IPS-18a (cell line): ENCODE results near the gene MMP12.

Experiments
- H3K27ac ChIP-seq: one replicate; pipeline ENCODE4 v1.5.1; 2013; ENCODE audit warnings: low read length
- H3K27me3 ChIP-seq: one replicate; pipeline ENCODE4 v1.6.1; 2013; ENCODE audit warnings: mild to moderate bottlenecking, low read length; ENCODE audit not compliant: control insufficient read depth, insufficient read depth
- H3K36me3 ChIP-seq: one replicate; pipeline ENCODE4 v1.6.1; 2013; ENCODE audit warnings: low read depth, low read length; ENCODE audit not compliant: control insufficient read depth
- H3K4me1 ChIP-seq: one replicate; pipeline ENCODE4 v1.6.1; 2013; ENCODE audit warnings: low read depth, low read length; ENCODE audit not compliant: control insufficient read depth
- H3K4me3 ChIP-seq: one replicate; pipeline ENCODE4 v1.5.1; 2013; ENCODE audit warnings: low read length
- H3K9ac ChIP-seq: one replicate; pipeline ENCODE4 v1.6.1; 2013; ENCODE audit warnings: mild to moderate bottlenecking, low read length, moderate library complexity
- H3K9me3 ChIP-seq: one replicate; pipeline ENCODE4 v1.6.1; 2013; ENCODE audit warnings: low read depth, low read length; ENCODE audit not compliant: control insufficient read depth

The MMP12 gene

GRCh38 chr11:102846292-102846691 is 28.5 kb downstream of the MMP12 start:
- H3K27ac ChIP-seq, result no peak overlapping the region
- no peak overlapping the region for H3K4me3 ChIP-seq
- H3K27me3 ChIP-seq, result no peaks in the 10 kb centered on the region
- H3K9ac ChIP-seq, result no peak overlapping the region
- no peaks in the 10 kb centered on the region for H3K9me3 ChIP-seq
- H3K4me1 ChIP-seq, result no peaks in the 10 kb centered on the region
- no peaks in the 10 kb centered on the region for H3K36me3 ChIP-seq

GRCh38 chr11:102843489-102843888 is 31.3 kb downstream of the MMP12 start, which contains the start of gene MMP3:
Gene MMP3, minus strand, starts transcription at chr11:102843609. Its CDS starts 63 bp downstream, at chr11:102843546.
- Histone ChIP-seq H3K9ac (no peak within 1 kb of the TSS), H3K27ac (no peak within 1 kb of the TSS), H3K9me3 (no peaks in the 10 kb centered on the region), H3K36me3 (no peaks in the 10 kb centered on the region), H3K27me3 (no peaks in the 10 kb centered on the region), H3K4me1 (no peaks in the 10 kb centered on the region), H3K4me3 (no peak within 1 kb of the TSS)

DNA sequence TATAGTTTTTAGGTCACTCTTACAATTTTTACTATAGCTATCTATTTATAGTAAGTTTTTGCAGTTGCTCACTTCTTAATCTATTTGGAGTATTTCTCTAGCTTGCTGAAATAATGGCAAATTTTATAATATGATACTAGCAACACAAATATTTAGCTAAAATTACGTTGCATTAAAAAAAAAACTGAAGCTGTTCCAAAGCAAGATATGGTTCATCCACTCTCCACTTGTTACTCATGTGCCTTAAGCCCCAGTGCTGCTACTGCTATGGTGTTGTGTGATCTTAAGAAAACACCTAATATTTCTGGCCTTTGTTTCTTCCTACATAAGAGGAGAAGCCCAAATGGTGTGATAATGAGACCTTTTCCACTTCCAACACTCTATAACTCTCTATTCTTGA is 31.9 kb downstream of the MMP12 start:
- no peak overlapping the region for H3K9ac ChIP-seq
- no peaks in the 10 kb centered on the region for H3K9me3 ChIP-seq
- H3K4me1 ChIP-seq, result no peaks in the 10 kb centered on the region
- no peaks in the 10 kb centered on the region for H3K36me3 ChIP-seq
- no peak overlapping the region for H3K4me3 ChIP-seq
- H3K27me3 ChIP-seq, result no peaks in the 10 kb centered on the region
- H3K27ac ChIP-seq, result no peak overlapping the region

GRCh38 chr11:102840018-102840417 is 34.8 kb downstream of the MMP12 start:
- no peak overlapping the region for H3K4me3 ChIP-seq
- H3K27ac ChIP-seq, result no peak overlapping the region
- no peaks in the 10 kb centered on the region for H3K27me3 ChIP-seq
- no peaks in the 10 kb centered on the region for H3K9me3 ChIP-seq
- H3K4me1 ChIP-seq, result peaks cover 20% of the 10 kb centered on the region
- no peak overlapping the region for H3K9ac ChIP-seq
- H3K36me3 ChIP-seq, result no peaks in the 10 kb centered on the region

GRCh38 chr11:102837646-102838045 is 37.1 kb downstream of the MMP12 start:
- H3K9ac ChIP-seq, result no peak overlapping the region
- peaks cover 20% of the 10 kb centered on the region for H3K4me1 ChIP-seq
- no peak overlapping the region for H3K27ac ChIP-seq
- no peaks in the 10 kb centered on the region for H3K27me3 ChIP-seq
- H3K4me3 ChIP-seq, result no peak overlapping the region
- H3K36me3 ChIP-seq, result no peaks in the 10 kb centered on the region
- H3K9me3 ChIP-seq, result no peaks in the 10 kb centered on the region

DNA sequence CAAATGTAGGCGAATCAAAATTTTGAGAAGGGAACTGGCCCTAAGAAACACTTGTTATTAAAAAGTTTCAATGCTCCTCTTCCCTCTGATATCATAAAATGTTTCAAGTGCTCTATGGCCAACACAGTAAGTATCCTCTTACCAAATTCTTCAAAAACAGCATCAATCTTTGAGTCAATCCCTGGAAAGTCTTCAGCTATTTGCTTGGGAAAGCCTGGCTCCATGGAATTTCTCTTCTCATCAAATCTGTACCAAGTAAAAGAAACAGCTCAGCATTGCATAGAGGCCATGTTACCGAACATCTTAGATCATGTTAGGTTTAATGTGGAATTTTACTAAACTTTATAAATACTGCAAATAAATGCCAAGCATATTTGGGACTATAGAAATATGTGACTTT is 37.6 kb downstream of the MMP12 start:
- H3K4me3 ChIP-seq, result no peak overlapping the region
- no peak overlapping the region for H3K27ac ChIP-seq
- H3K27me3 ChIP-seq, result no peaks in the 10 kb centered on the region
- no peak overlapping the region for H3K9ac ChIP-seq
- H3K9me3 ChIP-seq, result no peaks in the 10 kb centered on the region
- H3K36me3 ChIP-seq, result no peaks in the 10 kb centered on the region
- peaks cover 20% of the 10 kb centered on the region for H3K4me1 ChIP-seq

DNA sequence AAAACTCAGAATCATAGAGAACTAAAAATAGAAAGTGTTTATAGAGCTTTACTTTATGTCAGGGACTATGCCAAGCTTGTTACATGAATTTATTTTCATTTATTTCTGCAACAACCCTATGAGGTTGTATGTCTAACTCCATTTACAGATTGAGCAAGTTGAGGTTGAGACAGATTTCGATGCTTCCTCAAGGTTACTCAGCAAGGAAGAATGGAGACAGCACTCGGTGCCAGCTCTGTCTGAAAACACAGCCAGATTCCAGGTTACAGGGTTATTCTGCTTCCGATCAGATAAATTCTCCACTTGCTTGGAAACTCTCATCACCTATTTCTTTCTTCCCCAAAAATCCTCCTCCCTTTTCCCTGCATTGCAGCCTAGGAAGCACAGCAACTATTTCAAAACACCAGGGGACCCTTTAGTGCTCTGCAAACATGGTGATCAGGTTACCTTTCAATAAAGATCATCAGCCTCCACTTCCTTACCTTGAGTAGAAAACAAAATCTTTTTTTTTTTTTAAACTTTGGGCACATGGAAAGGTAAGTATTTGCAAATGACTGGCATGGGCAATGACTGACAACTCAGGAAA is 38.4 kb downstream of the MMP12 start:
- Histone ChIP-seq H3K27ac (no peak overlapping the region), H3K9me3 (no peaks in the 10 kb centered on the region), H3K36me3 (no peaks in the 10 kb centered on the region), H3K4me3 (no peak overlapping the region), H3K9ac (no peak overlapping the region), H3K27me3 (no peaks in the 10 kb centered on the region), H3K4me1 (peaks cover 20% of the 10 kb centered on the region)

DNA sequence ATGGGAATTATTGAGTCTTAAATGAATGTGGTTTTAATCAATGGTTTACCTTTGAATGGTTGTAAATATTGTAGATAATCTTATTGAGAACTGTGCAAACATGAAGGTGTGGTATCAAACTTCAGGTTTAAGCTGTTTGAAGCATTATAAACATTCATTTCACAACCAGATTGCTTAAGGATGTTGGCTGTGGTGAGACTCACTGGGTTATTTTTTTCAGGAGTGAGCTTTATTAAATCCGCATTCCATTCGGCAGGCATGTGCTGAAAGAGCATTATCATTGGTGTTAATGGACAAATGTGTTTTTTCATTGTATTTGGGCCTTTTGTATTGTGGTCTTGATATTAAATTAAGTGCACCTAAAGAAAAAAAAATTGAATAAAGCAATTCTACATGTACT is 41.1 kb downstream of the MMP12 start:
- Histone ChIP-seq H3K4me1 (peaks cover 23% of the 10 kb centered on the region), H3K4me3 (no peak overlapping the region), H3K9ac (no peak overlapping the region), H3K27ac (no peak overlapping the region), H3K36me3 (no peaks in the 10 kb centered on the region), H3K27me3 (no peaks in the 10 kb centered on the region), H3K9me3 (no peaks in the 10 kb centered on the region)

- Histone ChIP-seq H3K27ac (no peak overlapping the region), H3K9ac (no peak overlapping the region), H3K27me3 (no peaks in the 10 kb centered on the region), H3K4me3 (no peak overlapping the region), H3K9me3 (no peaks in the 10 kb centered on the region), H3K36me3 (no peaks in the 10 kb centered on the region), H3K4me1 (peaks cover 23% of the 10 kb centered on the region)
These were observed 42.2 kb downstream of the MMP12 start for GRCh38 chr11:102832612-102833011.

GRCh38 chr11:102831489-102832440 is 43.0 kb downstream of the MMP12 start:
- Histone ChIP-seq H3K9ac (no peak overlapping the region), H3K4me1 (peaks cover 20% of the 10 kb centered on the region), H3K27ac (no peak overlapping the region), H3K27me3 (no peaks in the 10 kb centered on the region), H3K4me3 (no peak overlapping the region), H3K9me3 (no peaks in the 10 kb centered on the region), H3K36me3 (no peaks in the 10 kb centered on the region)

DNA sequence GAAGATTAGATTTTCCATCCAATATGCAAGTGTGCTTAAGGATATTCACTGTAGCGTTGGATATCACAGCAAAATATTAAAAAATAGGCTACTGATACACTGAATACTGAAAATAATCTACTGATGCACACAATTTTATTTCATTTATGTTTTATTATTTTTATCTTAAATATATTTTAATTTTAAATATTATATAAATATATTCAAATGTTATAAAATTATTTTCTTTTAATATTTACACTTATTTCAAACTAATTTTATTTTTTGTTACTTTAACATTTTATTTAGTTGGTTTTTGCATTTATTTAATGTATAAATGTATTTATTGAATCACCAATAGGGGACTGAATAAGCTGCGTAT is 43.7 kb downstream of the MMP12 start:
- H3K27me3 ChIP-seq, result no peaks in the 10 kb centered on the region
- peaks cover 13% of the 10 kb centered on the region for H3K4me1 ChIP-seq
- H3K9me3 ChIP-seq, result no peaks in the 10 kb centered on the region
- no peaks in the 10 kb centered on the region for H3K36me3 ChIP-seq
- H3K27ac ChIP-seq, result no peak overlapping the region
- H3K4me3 ChIP-seq, result no peak overlapping the region
- no peak overlapping the region for H3K9ac ChIP-seq
